DOHH2 (cell line): ENCODE data around the gene SETD1A.

Experiments
- EZH2phosphoT487 ChIP-seq: fragments of 200-600 bp; sonication (generic); IDR thresholded peaks from 2 replicates; pipeline ENCODE4 v1.6.1; 2017; ENCODE audit warnings: borderline replicate concordance, mild to moderate bottlenecking, antibody characterized with exemption, low read length, moderate library complexity, mixed read lengths
- TF ChIP-seq, protein P1 (sequence below): fragments of 200-600 bp; sonication (generic); IDR thresholded peaks from one replicate; pipeline ENCODE4 v1.5.1; 2014; ENCODE audit warnings: antibody characterized with exemption, mild to moderate bottlenecking, low read depth, low read length; ENCODE audit not compliant: poor library complexity, severe bottlenecking

DNA sequence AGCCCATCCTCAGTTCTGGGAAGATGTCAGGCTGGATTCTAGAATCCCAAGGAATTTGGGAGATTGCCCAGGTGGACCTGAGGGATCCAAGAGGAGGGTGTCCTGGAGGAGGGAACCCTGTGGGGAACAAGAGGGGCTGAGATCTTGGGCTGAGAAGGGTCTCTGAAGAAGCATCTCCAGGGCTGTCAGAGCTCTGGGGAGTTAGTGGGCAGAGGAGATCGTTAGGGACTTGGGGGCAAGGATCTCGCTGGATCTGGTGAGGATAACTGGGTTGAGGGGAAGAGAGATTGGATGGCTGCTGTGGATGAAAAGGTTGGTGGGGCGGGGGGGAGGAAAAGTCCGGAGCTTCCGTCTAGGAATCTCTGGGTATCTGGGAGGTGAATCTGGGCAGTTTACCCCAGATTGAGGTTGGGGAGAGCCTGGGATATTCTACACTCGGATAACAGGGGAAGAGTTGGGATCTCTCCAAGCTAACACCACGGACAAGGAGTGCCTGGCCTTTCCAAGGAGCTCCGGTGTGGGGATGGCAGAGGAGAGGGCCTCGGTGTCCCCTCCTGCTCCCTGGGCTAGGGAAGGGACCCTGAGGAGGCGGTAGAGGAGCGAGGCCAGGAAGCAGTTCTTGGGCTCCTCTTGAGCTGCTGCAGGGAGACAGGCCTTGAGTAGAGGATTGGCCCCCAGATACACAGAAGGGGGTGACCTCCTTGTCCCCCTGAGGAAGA, 32.5 kb upstream of the SETD1A start:
- TF ChIP-seq, protein P1, sequence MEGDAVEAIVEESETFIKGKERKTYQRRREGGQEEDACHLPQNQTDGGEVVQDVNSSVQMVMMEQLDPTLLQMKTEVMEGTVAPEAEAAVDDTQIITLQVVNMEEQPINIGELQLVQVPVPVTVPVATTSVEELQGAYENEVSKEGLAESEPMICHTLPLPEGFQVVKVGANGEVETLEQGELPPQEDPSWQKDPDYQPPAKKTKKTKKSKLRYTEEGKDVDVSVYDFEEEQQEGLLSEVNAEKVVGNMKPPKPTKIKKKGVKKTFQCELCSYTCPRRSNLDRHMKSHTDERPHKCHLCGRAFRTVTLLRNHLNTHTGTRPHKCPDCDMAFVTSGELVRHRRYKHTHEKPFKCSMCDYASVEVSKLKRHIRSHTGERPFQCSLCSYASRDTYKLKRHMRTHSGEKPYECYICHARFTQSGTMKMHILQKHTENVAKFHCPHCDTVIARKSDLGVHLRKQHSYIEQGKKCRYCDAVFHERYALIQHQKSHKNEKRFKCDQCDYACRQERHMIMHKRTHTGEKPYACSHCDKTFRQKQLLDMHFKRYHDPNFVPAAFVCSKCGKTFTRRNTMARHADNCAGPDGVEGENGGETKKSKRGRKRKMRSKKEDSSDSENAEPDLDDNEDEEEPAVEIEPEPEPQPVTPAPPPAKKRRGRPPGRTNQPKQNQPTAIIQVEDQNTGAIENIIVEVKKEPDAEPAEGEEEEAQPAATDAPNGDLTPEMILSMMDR: no peak
- no peak for TF ChIP-seq EZH2phosphoT487
